SU-DHL-6 (cell line): ENCODE measurements around the gene BCL2.

Source experiments
- CTCF ChIP-seq: fragments of 200-600 bp; sonication (generic); IDR thresholded peaks from one replicate; pipeline ENCODE4 v1.5.1; 2017; ENCODE audit warnings: antibody characterized with exemption, mild to moderate bottlenecking, low read length, moderate library complexity; ENCODE audit not compliant: insufficient read depth, poor library complexity, severe bottlenecking
- EZH2phosphoT487 ChIP-seq: fragments of 200-600 bp; sonication (generic), shearing (Covaris generic); conservative IDR thresholded peaks from 2 replicates; pipeline ENCODE4 v1.6.1; 2018; ENCODE audit warnings: mild to moderate bottlenecking, antibody characterized with exemption, low read length, moderate library complexity, mixed read lengths

- TF ChIP-seq CTCF (peak; percentile 81), EZH2phosphoT487 (no peak)
Observed at GRCh38 chr18:63155169-63155852, 164.3 kb downstream of the BCL2 start.
